ENCODE measurements around the gene GNG2. TPM values are rescaled to one million over a fixed set of nuclear protein-coding genes. Genes with fewer than 3 reads are reported as not detected.
A peak's percentile ranks its signal among the peaks of the same experiment; 100 is the strongest.

The GNG2 gene
- total RNA-seq, 2 experiments from 2014 or later: 131 to 132 TPM

- peak; percentile 53 for DNase-seq
- Mint-ChIP-seq H3K9me3 (peaks cover 8% of the 10 kb centered on the region), H3K27me3 (no peaks in the 10 kb centered on the region), H3K4me3 (peak overlapping the region; percentile 24), H3K4me1 (peaks cover 50% of the 10 kb centered on the region), H3K27ac (no peak overlapping the region), H3K36me3 (peaks cover 34% of the 10 kb centered on the region)
These were observed 9.1 kb downstream of the GNG2 start for GRCh38 chr14:51869411-51870100.

GRCh38 chr14:51870606-51871005, 10.2 kb downstream of the GNG2 start:
- Mint-ChIP-seq H3K27ac (no peak overlapping the region), H3K27me3 (no peaks in the 10 kb centered on the region), H3K9me3 (peaks cover 11% of the 10 kb centered on the region), H3K36me3 (peaks cover 33% of the 10 kb centered on the region), H3K4me3 (no peak overlapping the region), H3K4me1 (peaks cover 46% of the 10 kb centered on the region)
- no peak for DNase-seq

GRCh38 chr14:51871846-51872245, 11.4 kb downstream of the GNG2 start:
- peaks cover 42% of the 10 kb centered on the region for H3K36me3 Mint-ChIP-seq
- peaks cover 11% of the 10 kb centered on the region for H3K9me3 Mint-ChIP-seq
- peak overlapping the region; percentile 43 for H3K27ac Mint-ChIP-seq
- no peaks in the 10 kb centered on the region for H3K27me3 Mint-ChIP-seq
- DNase-seq: no peak
- H3K4me3 Mint-ChIP-seq: no peak overlapping the region
- H3K4me1 Mint-ChIP-seq: peaks cover 52% of the 10 kb centered on the region

- peaks cover 47% of the 10 kb centered on the region for H3K36me3 Mint-ChIP-seq
- no peaks in the 10 kb centered on the region for H3K27me3 Mint-ChIP-seq
- H3K9me3 Mint-ChIP-seq: peaks cover 11% of the 10 kb centered on the region
- no peak for DNase-seq
- H3K4me3 Mint-ChIP-seq: no peak overlapping the region
- peak overlapping the region; percentile 87 for H3K27ac Mint-ChIP-seq
- H3K4me1 Mint-ChIP-seq: peaks cover 57% of the 10 kb centered on the region
These were observed 12.0 kb downstream of the GNG2 start for GRCh38 chr14:51872396-51872795.

GRCh38 chr14:51873221-51873893, 12.9 kb downstream of the GNG2 start:
- Mint-ChIP-seq H3K27me3 (no peaks in the 10 kb centered on the region), H3K4me1 (peaks cover 64% of the 10 kb centered on the region)

GRCh38 chr14:51877810-51878209, 17.4 kb downstream of the GNG2 start:
- DNase-seq: no peak
- Mint-ChIP-seq H3K9me3 (peaks cover 10% of the 10 kb centered on the region), H3K4me1 (peaks cover 62% of the 10 kb centered on the region), H3K27ac (no peak overlapping the region), H3K27me3 (no peaks in the 10 kb centered on the region), H3K36me3 (peaks cover 74% of the 10 kb centered on the region), H3K4me3 (no peak overlapping the region)

More at GRCh38 chr14:51873221-51873893, 12.9 kb downstream of the GNG2 start:
- Mint-ChIP-seq H3K36me3 (peaks cover 57% of the 10 kb centered on the region), H3K27ac (peak overlapping the region; percentile 87), H3K9me3 (peaks cover 11% of the 10 kb centered on the region), H3K4me3 (peak overlapping the region; percentile 46)
- peak; percentile 45 for DNase-seq

- peaks cover 57% of the 10 kb centered on the region for H3K4me1 Mint-ChIP-seq
- no peak overlapping the region for H3K27ac Mint-ChIP-seq
- peaks cover 65% of the 10 kb centered on the region for H3K36me3 Mint-ChIP-seq
- H3K9me3 Mint-ChIP-seq: peaks cover 5% of the 10 kb centered on the region
- DNase-seq: no peak
- no peaks in the 10 kb centered on the region for H3K27me3 Mint-ChIP-seq
- H3K4me3 Mint-ChIP-seq: no peak overlapping the region
These were observed 18.8 kb downstream of the GNG2 start for GRCh38 chr14:51879170-51879569.

GRCh38 chr14:51880835-51881580, 20.6 kb downstream of the GNG2 start:
- DNase-seq: no peak
- peaks cover 62% of the 10 kb centered on the region for H3K4me1 Mint-ChIP-seq
- peaks cover 2% of the 10 kb centered on the region for H3K9me3 Mint-ChIP-seq
- H3K27ac Mint-ChIP-seq: peak overlapping the region; percentile 25
- H3K36me3 Mint-ChIP-seq: peaks cover 67% of the 10 kb centered on the region
- H3K27me3 Mint-ChIP-seq: no peaks in the 10 kb centered on the region
- H3K4me3 Mint-ChIP-seq: no peak overlapping the region

- H3K4me3 Mint-ChIP-seq: no peak overlapping the region
- no peak overlapping the region for H3K27ac Mint-ChIP-seq
- H3K36me3 Mint-ChIP-seq: peaks cover 67% of the 10 kb centered on the region
- peaks cover 61% of the 10 kb centered on the region for H3K4me1 Mint-ChIP-seq
- no peak for DNase-seq
- peaks cover 5% of the 10 kb centered on the region for H3K9me3 Mint-ChIP-seq
- H3K27me3 Mint-ChIP-seq: no peaks in the 10 kb centered on the region
These were observed 21.2 kb downstream of the GNG2 start for GRCh38 chr14:51881636-51882035.

- Mint-ChIP-seq H3K9me3 (peaks cover 7% of the 10 kb centered on the region), H3K36me3 (peaks cover 62% of the 10 kb centered on the region), H3K27me3 (no peaks in the 10 kb centered on the region), H3K4me1 (peaks cover 53% of the 10 kb centered on the region), H3K27ac (peak overlapping the region; percentile 57), H3K4me3 (peak overlapping the region; percentile 9)
- no peak for DNase-seq
These were observed 22.8 kb downstream of the GNG2 start for GRCh38 chr14:51883232-51883631.

GRCh38 chr14:51884086-51884927, 23.9 kb downstream of the GNG2 start:
- Mint-ChIP-seq H3K27ac (peak overlapping the region; percentile 19), H3K27me3 (no peaks in the 10 kb centered on the region), H3K4me1 (peaks cover 54% of the 10 kb centered on the region), H3K4me3 (peak overlapping the region; percentile 25), H3K9me3 (peaks cover 10% of the 10 kb centered on the region), H3K36me3 (peaks cover 62% of the 10 kb centered on the region)
- DNase-seq: no peak

GRCh38 chr14:51889851-51890250, 29.4 kb downstream of the GNG2 start:
- H3K36me3 Mint-ChIP-seq: peaks cover 57% of the 10 kb centered on the region
- peaks cover 12% of the 10 kb centered on the region for H3K9me3 Mint-ChIP-seq
- no peak overlapping the region for H3K4me3 Mint-ChIP-seq
- H3K4me1 Mint-ChIP-seq: peaks cover 51% of the 10 kb centered on the region
- H3K27me3 Mint-ChIP-seq: no peaks in the 10 kb centered on the region
- no peak for DNase-seq
- peak overlapping the region; percentile 2 for H3K27ac Mint-ChIP-seq

- Mint-ChIP-seq H3K4me3 (no peak overlapping the region), H3K9me3 (peaks cover 10% of the 10 kb centered on the region), H3K27ac (no peak overlapping the region), H3K36me3 (peaks cover 61% of the 10 kb centered on the region), H3K27me3 (no peaks in the 10 kb centered on the region), H3K4me1 (peaks cover 46% of the 10 kb centered on the region)
- DNase-seq: no peak
These were observed 33.8 kb downstream of the GNG2 start for GRCh38 chr14:51894250-51894649.

- H3K4me1 Mint-ChIP-seq: peaks cover 47% of the 10 kb centered on the region
- H3K27me3 Mint-ChIP-seq: no peaks in the 10 kb centered on the region
- H3K4me3 Mint-ChIP-seq: no peak overlapping the region
- peaks cover 14% of the 10 kb centered on the region for H3K9me3 Mint-ChIP-seq
- no peak overlapping the region for H3K27ac Mint-ChIP-seq
- peaks cover 64% of the 10 kb centered on the region for H3K36me3 Mint-ChIP-seq
- no peak for DNase-seq
These were observed 35.0 kb downstream of the GNG2 start for GRCh38 chr14:51895375-51895774.
